H9 (cell line): Measurements from ENCODE around the gene CLMN. TPM values are rescaled to one million over a fixed set of nuclear protein-coding genes. Genes with fewer than 3 reads are reported as not detected.

Source experiments
- DNase-seq: peaks from one replicate; pipeline ENCODE4 v3.0.0-alpha.2; 2017
- H2AFZ ChIP-seq: one replicate; pipeline ENCODE4 v1.6.1; 2013; ENCODE audit warnings: mild to moderate bottlenecking, low read length, control low read depth, moderate library complexity
- H2AK5ac ChIP-seq: 2 replicates; pipeline ENCODE4 v1.6.1; 2013; ENCODE audit warnings: low read length, control low read depth, mixed read lengths; ENCODE audit not compliant: insufficient read length
- H2BK120ac ChIP-seq: one replicate; pipeline ENCODE4 v1.6.1; 2013; ENCODE audit warnings: low read depth, mild to moderate bottlenecking, low read length, control low read depth, inconsistent platforms; ENCODE audit not compliant: poor library complexity, severe bottlenecking
- H2BK12ac ChIP-seq: 2 replicates; pipeline ENCODE4 v1.6.1; 2013; ENCODE audit warnings: low read length, control low read depth, mixed read lengths, low read depth; ENCODE audit not compliant: insufficient read length
- H2BK15ac ChIP-seq: 2 replicates; pipeline ENCODE4 v1.6.1; 2013; ENCODE audit warnings: low read depth, low read length, control low read depth
- H2BK20ac ChIP-seq: one replicate; pipeline ENCODE4 v1.6.1; 2013; ENCODE audit warnings: low read depth, mild to moderate bottlenecking, low read length, control low read depth, inconsistent platforms; ENCODE audit not compliant: poor library complexity, severe bottlenecking
- H2BK5ac ChIP-seq: 2 replicates; pipeline ENCODE4 v1.6.1; 2013; ENCODE audit warnings: low read length, control low read depth, mixed read lengths; ENCODE audit not compliant: insufficient read length
- H3K14ac ChIP-seq: 2 replicates; pipeline ENCODE4 v1.6.1; 2013; ENCODE audit warnings: low read length, control low read depth; ENCODE audit not compliant: insufficient read depth
- H3K18ac ChIP-seq: 2 replicates; pipeline ENCODE4 v1.6.1; 2013; ENCODE audit warnings: low read depth, mild to moderate bottlenecking, mixed read lengths, low read length, control low read depth; ENCODE audit not compliant: insufficient read length
- H3K23ac ChIP-seq: 2 replicates; pipeline ENCODE4 v1.6.1; 2013; ENCODE audit warnings: low read length, control low read depth, mixed read lengths, low read depth; ENCODE audit not compliant: insufficient read length
- H3K23me2 ChIP-seq: 2 replicates; pipeline ENCODE4 v1.6.1; 2013; ENCODE audit warnings: low read depth, mild to moderate bottlenecking, mixed read lengths, low read length, control low read depth; ENCODE audit not compliant: insufficient read length, poor library complexity, severe bottlenecking
- H3K27ac ChIP-seq: 2 replicates; pipeline ENCODE4 v1.5.1; 2013; ENCODE audit warnings: low read length, control low read depth, mixed read lengths, low read depth; ENCODE audit not compliant: insufficient read length
- H3K27me3 ChIP-seq: 2 replicates; pipeline ENCODE4 v1.6.1; 2013; ENCODE audit warnings: low read length, control low read depth, inconsistent platforms; ENCODE audit not compliant: insufficient read depth
- H3K4ac ChIP-seq: 2 replicates; pipeline ENCODE4 v1.6.1; 2013; ENCODE audit warnings: low read depth, mild to moderate bottlenecking, control low read depth, inconsistent platforms, low read length, moderate library complexity
- H3K4me1 ChIP-seq: 2 replicates; pipeline ENCODE4 v1.6.1; 2013; ENCODE audit warnings: low read length, control low read depth, inconsistent platforms; ENCODE audit not compliant: insufficient read depth
- H3K4me2 ChIP-seq: 2 replicates; pipeline ENCODE4 v1.6.1; 2013; ENCODE audit warnings: low read length, control low read depth, mixed read lengths; ENCODE audit not compliant: insufficient read length, insufficient read depth
- H3K56ac ChIP-seq: 2 replicates; pipeline ENCODE4 v1.6.1; 2013; ENCODE audit warnings: low read depth, mild to moderate bottlenecking, mixed read lengths, low read length, control low read depth; ENCODE audit not compliant: insufficient read length
- H3K79me1 ChIP-seq: 2 replicates; pipeline ENCODE4 v1.6.1; 2013; ENCODE audit warnings: low read depth, mild to moderate bottlenecking, moderate library complexity, low read length, control low read depth, inconsistent platforms; ENCODE audit not compliant: insufficient read depth, poor library complexity, severe bottlenecking
- H3K79me2 ChIP-seq: 2 replicates; pipeline ENCODE4 v1.6.1; 2013; ENCODE audit warnings: low read length, control low read depth, inconsistent platforms; ENCODE audit not compliant: insufficient read depth
- H3K9ac ChIP-seq: 2 replicates; pipeline ENCODE4 v1.6.1; 2013; ENCODE audit warnings: low read length, control low read depth, mixed read lengths; ENCODE audit not compliant: insufficient read length; ENCODE audit errors: extremely low read depth
- H3K9me3 ChIP-seq: one replicate; pipeline ENCODE4 v1.6.1; 2013; ENCODE audit warnings: low read depth, low read length, inconsistent platforms; ENCODE audit not compliant: control insufficient read depth
- H3T11ph ChIP-seq: one replicate; pipeline ENCODE4 v1.6.1; 2013; ENCODE audit warnings: mild to moderate bottlenecking, low read length, control low read depth, inconsistent platforms
- H4K20me1 ChIP-seq: one replicate; pipeline ENCODE4 v1.6.1; 2013; ENCODE audit not compliant: control insufficient read depth, insufficient read length, insufficient read depth
- H4K5ac ChIP-seq: 2 replicates; pipeline ENCODE4 v1.6.1; 2013; ENCODE audit warnings: low read depth, mild to moderate bottlenecking, mixed read lengths, low read length, control low read depth; ENCODE audit not compliant: insufficient read length
- H4K8ac ChIP-seq: replicated peaks from 2 replicates; pipeline ENCODE4 v1.6.1; 2013; ENCODE audit warnings: low read length, control low read depth, mixed read lengths, low read depth; ENCODE audit not compliant: insufficient read length
- H4K91ac ChIP-seq: 2 replicates; pipeline ENCODE4 v1.6.1; 2013; ENCODE audit warnings: low read depth, mild to moderate bottlenecking, moderate library complexity, mixed read lengths, low read length, control low read depth; ENCODE audit not compliant: insufficient read length
- H3K27ac Mint-ChIP-seq, 3 experiments: 2 replicates in 2 of 3; 3 replicates in 1 of 3; pipeline ENCODE4 v1.8.0; 2020 to 2021; ENCODE audit warnings: mixed read lengths in 3 of 3, mild to moderate bottlenecking in 1 of 3, moderate library complexity in 1 of 3
- H3K27me3 Mint-ChIP-seq: 2 replicates; pipeline ENCODE4 v1.8.0; 2021; ENCODE audit warnings: low read depth, mild to moderate bottlenecking, moderate library complexity, mixed read lengths
- H3K36me3 Mint-ChIP-seq, 3 experiments: 2 replicates in 2 of 3; 3 replicates in 1 of 3; pipeline ENCODE4 v1.8.0; 2020 to 2021; ENCODE audit warnings: low read depth in 3 of 3, mixed read lengths in 3 of 3; ENCODE audit not compliant: insufficient read depth in 1 of 3
- H3K4me1 Mint-ChIP-seq, 2 experiments: 2 replicates each; pipeline ENCODE4 v1.8.0; 2020; ENCODE audit warnings: mixed read lengths in 2 of 2
- H3K4me3 Mint-ChIP-seq, 2 experiments: 2 replicates in 1 of 2; 3 replicates in 1 of 2; pipeline ENCODE4 v1.8.0; 2020 to 2021; ENCODE audit warnings: mild to moderate bottlenecking in 2 of 2, mixed read lengths in 2 of 2, moderate library complexity in 1 of 2
- H3K9me3 Mint-ChIP-seq, 2 experiments: 2 replicates in 1 of 2; 3 replicates in 1 of 2; pipeline ENCODE4 v1.8.0; 2020; ENCODE audit warnings: mild to moderate bottlenecking in 2 of 2, mixed read lengths in 2 of 2, moderate library complexity in 1 of 2
- CTCF ChIP-seq: fragments of 200-600 bp; sonication (generic); conservative IDR thresholded peaks from 3 replicates; pipeline ENCODE4 v1.8.0; 2021; ENCODE audit warnings: antibody characterized with exemption, mild to moderate bottlenecking
- WGBS: extraction: QIAGEN DNeasy Blood & Tissue Kit; methylation state at CpG from one replicate; pipeline ENCODE4 v1.1.7; 2013; ENCODE audit warnings: missing lambda C conversion rate, low lambda C conversion rate, mixed read lengths; ENCODE audit not compliant: insufficient read length; ENCODE audit errors: extremely low coverage; 5-methylcytosine and 5-hydroxymethylcytosine counted together
- total RNA-seq: library from RNA; stranded (reverse); gene quantifications from 2 replicates; pipeline ENCODE4 v1.2.1, GENCODE V29; 2021

CLMN gene
- total RNA-seq, 1 experiment from 2014 or later: 7.6 TPM

- Histone ChIP-seq H4K8ac (no peak overlapping the region), H3K4me2 (no peak overlapping the region), H3K4me1 (no peaks in the 10 kb centered on the region), H4K5ac (no peak overlapping the region), H2BK120ac (no peak overlapping the region), H3K14ac (no peak overlapping the region), H3K27me3 (no peaks in the 10 kb centered on the region), H2BK12ac (no peak overlapping the region), H3K23me2 (no peaks in the 10 kb centered on the region), H3K23ac (no peak overlapping the region), H4K91ac (no peak overlapping the region), H3T11ph (no peak overlapping the region), H3K27ac (no peak overlapping the region), H2AFZ (no peak overlapping the region), H4K20me1 (peaks cover 2% of the 10 kb centered on the region), H3K9ac (no peak overlapping the region), H2BK20ac (no peak overlapping the region), H3K79me1 (no peaks in the 10 kb centered on the region), H3K18ac (no peak overlapping the region), H3K4ac (no peak overlapping the region), H3K79me2 (no peaks in the 10 kb centered on the region), H2BK5ac (no peak overlapping the region), H2AK5ac (no peak overlapping the region), H3K9me3 (no peaks in the 10 kb centered on the region), H3K56ac (no peak overlapping the region), H2BK15ac (no peak overlapping the region)
- Mint-ChIP-seq H3K27ac (no peak overlapping the region), H3K27me3 (peaks cover 4% of the 10 kb centered on the region), H3K9me3 (peaks cover 0 to 2% of the 10 kb centered on the region in 2 experiments; a peak in 2 of 5 replicates), H3K36me3 (peaks cover 0 to under 1% (median 0%) of the 10 kb centered on the region in 3 experiments; a peak in 2 of 7 replicates), H3K4me3 (no peak overlapping the region), H3K4me1 (peaks cover 9 to 20% of the 10 kb centered on the region in 2 experiments)
- no peak for TF ChIP-seq CTCF
- WGBS: 100% methylated on average over 1 of the region's 7 CpGs
- no peak for DNase-seq
Measured at GRCh38 chr14:95305145-95305544, 14.6 kb downstream of the CLMN start.
